HepG2 (cell line): Measurements from ENCODE around the gene LURAP1L. TPM values are rescaled to one million over a fixed set of nuclear protein-coding genes. Genes with fewer than 3 reads are reported as not detected.

ENCODE experiments used
- MAFK ChIP-seq, 2 experiments: IDR thresholded peaks in 1 of 2; conservative IDR thresholded peaks in 1 of 2; 2 replicates each; pipeline ENCODE4 v1.6.1; 2011; ENCODE audit warnings: improper control_type of control experiment in 2 of 2, low read length in 2 of 2
- SMAD1 ChIP-seq: sonication (generic); formaldehyde crosslinking; IDR thresholded peaks from 2 replicates; pipeline ENCODE4 v1.4.0; 2020; ENCODE audit warnings: missing genetic modification reagents, low read depth, mild to moderate bottlenecking, borderline replicate concordance
- TBX3 ChIP-seq: fragments of 450-650 bp; IDR thresholded peaks from 2 replicates; pipeline ENCODE4 v1.6.1; 2017; ENCODE audit warnings: antibody characterized with exemption, mild to moderate bottlenecking, inconsistent platforms, borderline replicate concordance
- ZBTB33 ChIP-seq: sonication (generic); formaldehyde crosslinking; IDR thresholded peaks from 2 replicates; pipeline ENCODE4 v1.4.0; 2020; ENCODE audit warnings: missing genetic modification reagents
- ZNF124 ChIP-seq: sonication (generic); formaldehyde crosslinking; IDR thresholded peaks from 2 replicates; pipeline ENCODE4 v1.4.0; 2020; ENCODE audit warnings: missing genetic modification reagents
- ZNF136 ChIP-seq: sonication (generic); formaldehyde crosslinking; IDR thresholded peaks from 2 replicates; pipeline ENCODE4 v1.8.1; 2022; ENCODE audit warnings: low read depth, mild to moderate bottlenecking, moderate library complexity, missing genetic modification reagents
- polyA plus RNA-seq, 8 experiments: library from polyadenylated mRNA; depleted of rRNA in 3 of 8; stranded (reverse) in 7 of 8; unstranded in 1 of 8; fragments of >200 nt; fragmentation: Illumina TruSeq in 4 of 8; extraction: Trizol in 4 of 8; gene quantifications; 2 replicates each; pipeline versions ENCODE4 v1.2.1 to v1.2.3, GENCODE V29; 2011 to 2016; ENCODE audit warnings: low read depth in 4 of 8, missing spikeins in 1 of 8, mixed read lengths in 1 of 8; ENCODE audit not compliant: insufficient read depth in 1 of 8
- total RNA-seq, 5 experiments: library from RNA; depleted of rRNA; stranded (reverse); fragments of >200 nt; fragmentation: Illumina TruSeq; extraction: Trizol; gene quantifications; 2 replicates each; pipeline ENCODE4 v1.2.3, GENCODE V29; 2016; ENCODE audit warnings: low read depth in 1 of 5
- TF ChIP-seq, protein P1 (sequence below): IDR thresholded peaks from 2 replicates; pipeline ENCODE4 v1.6.1; 2018; ENCODE audit warnings: missing genetic modification reagents
- TF ChIP-seq, protein P2 (sequence below): IDR thresholded peaks from 2 replicates; pipeline ENCODE4 v1.4.0; 2020; ENCODE audit warnings: mild to moderate bottlenecking, missing genetic modification reagents

The LURAP1L gene
- total and polyA plus RNA-seq, 2 of the 13 experiments (the other 11 are each of a cell fraction or from before 2014, with no cell fraction given) = 6.7 to 16.6 TPM

DNA sequence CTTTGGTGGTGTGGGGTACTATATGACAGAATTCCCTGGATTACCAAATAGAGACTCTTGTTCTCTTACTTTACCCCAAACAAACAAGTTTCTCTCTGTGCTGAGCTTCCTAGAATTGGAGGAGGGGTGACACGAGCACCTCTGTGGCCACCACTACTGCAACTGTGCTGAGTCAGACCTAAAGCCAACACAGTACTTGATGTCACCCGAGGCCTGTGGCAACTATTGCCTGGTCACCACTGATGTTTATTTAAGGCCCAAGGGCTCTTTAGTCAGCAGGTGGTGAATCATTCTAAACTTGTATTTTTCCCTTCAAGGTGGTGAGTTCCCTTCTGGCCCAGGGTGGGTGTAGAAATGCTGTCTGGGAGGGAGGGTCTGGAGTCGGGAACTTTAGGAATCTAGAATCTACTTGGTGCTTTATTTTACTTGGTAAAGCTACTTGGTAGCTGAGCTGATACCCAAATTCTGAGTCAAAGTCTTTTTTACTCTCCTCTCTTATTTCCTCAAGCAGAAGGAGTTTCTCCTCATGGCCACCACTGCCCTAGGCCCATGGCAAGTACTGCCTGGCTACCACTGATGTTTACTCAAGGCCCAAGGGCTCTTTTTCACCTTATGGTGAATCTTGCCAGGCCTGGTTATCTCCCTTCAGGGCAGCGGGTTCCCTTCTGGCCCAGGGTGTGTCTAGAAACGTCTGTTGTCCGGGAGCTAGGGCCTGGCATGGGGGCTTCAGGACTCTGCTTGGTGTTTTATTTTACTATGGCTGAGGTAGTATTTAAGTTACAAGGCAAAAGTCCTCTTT, 9.8 kb downstream of the LURAP1L start (continued):
- TF ChIP-seq, protein P1, sequence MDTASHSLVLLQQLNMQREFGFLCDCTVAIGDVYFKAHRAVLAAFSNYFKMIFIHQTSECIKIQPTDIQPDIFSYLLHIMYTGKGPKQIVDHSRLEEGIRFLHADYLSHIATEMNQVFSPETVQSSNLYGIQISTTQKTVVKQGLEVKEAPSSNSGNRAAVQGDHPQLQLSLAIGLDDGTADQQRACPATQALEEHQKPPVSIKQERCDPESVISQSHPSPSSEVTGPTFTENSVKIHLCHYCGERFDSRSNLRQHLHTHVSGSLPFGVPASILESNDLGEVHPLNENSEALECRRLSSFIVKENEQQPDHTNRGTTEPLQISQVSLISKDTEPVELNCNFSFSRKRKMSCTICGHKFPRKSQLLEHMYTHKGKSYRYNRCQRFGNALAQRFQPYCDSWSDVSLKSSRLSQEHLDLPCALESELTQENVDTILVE (CRISPR knock-in tag) = 0 out of 2 replicates have a peak, but pooled peaks have one; percentile 28
- TF ChIP-seq SMAD1 (CRISPR knock-in tag) (no peak), ZNF136 (CRISPR knock-in tag) (no peak), ZBTB33 (peak; percentile 21; the same call in 1 of the 2 replicates), TBX3 (0 out of 2 replicates have a peak, but pooled peaks have one; percentile 41), ZNF124 (no peak), MAFK (conservative IDR thresholded peaks at IDR 0.05 in 1 of 2, IDR thresholded peaks at IDR 0.05 in 1 of 2; ENCODE audit: low read length in 2 of 2) (peak; percentile 97 to 99)
- TF ChIP-seq, protein P2, sequence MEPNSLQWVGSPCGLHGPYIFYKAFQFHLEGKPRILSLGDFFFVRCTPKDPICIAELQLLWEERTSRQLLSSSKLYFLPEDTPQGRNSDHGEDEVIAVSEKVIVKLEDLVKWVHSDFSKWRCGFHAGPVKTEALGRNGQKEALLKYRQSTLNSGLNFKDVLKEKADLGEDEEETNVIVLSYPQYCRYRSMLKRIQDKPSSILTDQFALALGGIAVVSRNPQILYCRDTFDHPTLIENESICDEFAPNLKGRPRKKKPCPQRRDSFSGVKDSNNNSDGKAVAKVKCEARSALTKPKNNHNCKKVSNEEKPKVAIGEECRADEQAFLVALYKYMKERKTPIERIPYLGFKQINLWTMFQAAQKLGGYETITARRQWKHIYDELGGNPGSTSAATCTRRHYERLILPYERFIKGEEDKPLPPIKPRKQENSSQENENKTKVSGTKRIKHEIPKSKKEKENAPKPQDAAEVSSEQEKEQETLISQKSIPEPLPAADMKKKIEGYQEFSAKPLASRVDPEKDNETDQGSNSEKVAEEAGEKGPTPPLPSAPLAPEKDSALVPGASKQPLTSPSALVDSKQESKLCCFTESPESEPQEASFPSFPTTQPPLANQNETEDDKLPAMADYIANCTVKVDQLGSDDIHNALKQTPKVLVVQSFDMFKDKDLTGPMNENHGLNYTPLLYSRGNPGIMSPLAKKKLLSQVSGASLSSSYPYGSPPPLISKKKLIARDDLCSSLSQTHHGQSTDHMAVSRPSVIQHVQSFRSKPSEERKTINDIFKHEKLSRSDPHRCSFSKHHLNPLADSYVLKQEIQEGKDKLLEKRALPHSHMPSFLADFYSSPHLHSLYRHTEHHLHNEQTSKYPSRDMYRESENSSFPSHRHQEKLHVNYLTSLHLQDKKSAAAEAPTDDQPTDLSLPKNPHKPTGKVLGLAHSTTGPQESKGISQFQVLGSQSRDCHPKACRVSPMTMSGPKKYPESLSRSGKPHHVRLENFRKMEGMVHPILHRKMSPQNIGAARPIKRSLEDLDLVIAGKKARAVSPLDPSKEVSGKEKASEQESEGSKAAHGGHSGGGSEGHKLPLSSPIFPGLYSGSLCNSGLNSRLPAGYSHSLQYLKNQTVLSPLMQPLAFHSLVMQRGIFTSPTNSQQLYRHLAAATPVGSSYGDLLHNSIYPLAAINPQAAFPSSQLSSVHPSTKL (CRISPR knock-in tag) = peak; percentile 92
- TF ChIP-seq, all 625 proteins: peak for 145
